K562 (cell line): Measurements from ENCODE around the gene ALOX5. TPM values are rescaled to one million over a fixed set of nuclear protein-coding genes. Genes with fewer than 3 reads are reported as not detected.

ENCODE experiments used
- ARHGAP35 ChIP-seq: fragments of 450-650 bp; IDR thresholded peaks from 2 replicates; pipeline ENCODE4 v1.6.1; 2018; ENCODE audit not compliant: partially characterized antibody
- ATF7 ChIP-seq: fragments of 450-650 bp; IDR thresholded peaks from 2 replicates; pipeline ENCODE4 v1.7.1; 2014; ENCODE audit warnings: mild to moderate bottlenecking, moderate library complexity
- CBFA2T2 ChIP-seq: fragments of 450-650 bp; conservative IDR thresholded peaks from 2 replicates; pipeline ENCODE4 v1.6.1; 2017; ENCODE audit warnings: mild to moderate bottlenecking
- DACH1 ChIP-seq: fragments of 450-650 bp; IDR thresholded peaks from 2 replicates; pipeline ENCODE4 v1.6.1; 2018; ENCODE audit not compliant: partially characterized antibody
- DEAF1 ChIP-seq: fragments of 450-650 bp; formaldehyde crosslinking; IDR thresholded peaks from 2 replicates; pipeline ENCODE4 v1.4.0; 2020; ENCODE audit warnings: mild to moderate bottlenecking, moderate library complexity
- FOXA3 ChIP-seq, 2 experiments: fragments of 450-650 bp in 1 of 2; sonication (generic) in 1 of 2; formaldehyde crosslinking; IDR thresholded peaks in 1 of 2; conservative IDR thresholded peaks in 1 of 2; 2 replicates each; pipeline versions ENCODE4 v1.4.0 to v1.8.0; 2020 to 2022; ENCODE audit warnings: mild to moderate bottlenecking in 2 of 2, missing genetic modification reagents in 1 of 2
- GATAD2B ChIP-seq: fragments of 450-650 bp; IDR thresholded peaks from 2 replicates; pipeline ENCODE4 v1.6.1; 2017; ENCODE audit warnings: mild to moderate bottlenecking, borderline replicate concordance
- GTF2F1 ChIP-seq: IDR thresholded peaks from 2 replicates; pipeline ENCODE4 v1.6.1; 2011; ENCODE audit warnings: low read depth, low read length, improper control_type of control experiment
- KAT2B ChIP-seq: IDR thresholded peaks from one replicate; pipeline ENCODE4 v1.6.1; 2012; ENCODE audit warnings: low read depth, mild to moderate bottlenecking, control low read depth, inconsistent platforms, low read length, moderate library complexity
- MCM7 ChIP-seq, 2 experiments: fragments of 450-650 bp; IDR thresholded peaks; 2 replicates each; pipeline ENCODE4 v1.6.1; 2016 to 2018
- MTF1 ChIP-seq: fragments of 250-450 bp; sonication (Bioruptor Pico); IDR thresholded peaks from 2 replicates; pipeline ENCODE4 v1.9.0; 2021; ENCODE audit warnings: moderate library complexity, mild to moderate bottlenecking, inconsistent platforms, borderline replicate concordance
- PCBP1 ChIP-seq: fragments of 200-400 bp; formaldehyde crosslinking; IDR thresholded peaks from 2 replicates; pipeline ENCODE4 v1.6.1; 2018; ENCODE audit warnings: mild to moderate bottlenecking, low read depth, low read length; ENCODE audit not compliant: poor library complexity, severe bottlenecking
- POLR2A ChIP-seq: fragments of 450-650 bp; conservative IDR thresholded peaks from 2 replicates; pipeline ENCODE4 v1.6.1; 2016
- RBM14 ChIP-seq: fragments of 200-400 bp; formaldehyde crosslinking; IDR thresholded peaks from 2 replicates; pipeline ENCODE4 v1.6.1; 2018; ENCODE audit warnings: low read depth, mild to moderate bottlenecking, low read length, moderate library complexity, borderline replicate concordance; ENCODE audit not compliant: insufficient read depth
- ZNF79 ChIP-seq: fragments of 250-450 bp; sonication (Bioruptor Pico); IDR thresholded peaks from 2 replicates; pipeline ENCODE4 v1.4.0; 2020; ENCODE audit warnings: low read depth, mild to moderate bottlenecking, moderate library complexity
- polyA plus RNA-seq, 8 experiments: library from polyadenylated mRNA; depleted of rRNA in 4 of 8; stranded (reverse) in 5 of 8; unstranded in 3 of 8; fragments of >200 nt; fragmentation: Nextera tagmentation in 2 of 8; fragmentation: Illumina TruSeq in 1 of 8; extraction: Ambion mirVana in 2 of 8; extraction: Trizol in 1 of 8; gene quantifications; 2 replicates each; pipeline versions ENCODE4 v1.2.1 to v1.2.3, GENCODE V29; 2011 to 2014; ENCODE audit warnings: inconsistent platforms in 1 of 8, missing spikeins in 1 of 8
- total RNA-seq, 7 experiments: library from RNA; depleted of rRNA in 6 of 7; stranded (reverse); fragments of >200 nt in 6 of 7; fragmentation: Illumina TruSeq in 2 of 7; extraction: Trizol in 2 of 7; gene quantifications; 2 replicates each; pipeline versions ENCODE4 v1.2.1 to v1.2.3, GENCODE V29; 2011 to 2021; ENCODE audit warnings: low replicate concordance in 1 of 7
- TF ChIP-seq, protein P1 (sequence below), 2 experiments: fragments of 450-650 bp in 1 of 2; sonication (generic) in 1 of 2; formaldehyde crosslinking in 1 of 2; IDR thresholded peaks; 2 replicates each; pipeline versions ENCODE4 v1.7.1 to v1.9.0; 2016 to 2022; ENCODE audit warnings: inconsistent platforms in 1 of 2, mild to moderate bottlenecking in 1 of 2, missing genetic modification reagents in 1 of 2
- TF ChIP-seq, protein P2 (sequence below): fragments of 250-450 bp; sonication (Bioruptor Pico); IDR thresholded peaks from 2 replicates; pipeline ENCODE4 v1.5.0; 2020; ENCODE audit warnings: mild to moderate bottlenecking, borderline replicate concordance

ALOX5 gene
- total and polyA plus RNA-seq, 9 of the 15 experiments (the other 6 are each of a cell fraction or from before 2014, with no cell fraction given): 0.10 to 2.4 (median 1.4) TPM

GRCh38 chr10:45376371-45376801, 2.4 kb downstream of the ALOX5 start (continued):
- TF ChIP-seq, protein P1, sequence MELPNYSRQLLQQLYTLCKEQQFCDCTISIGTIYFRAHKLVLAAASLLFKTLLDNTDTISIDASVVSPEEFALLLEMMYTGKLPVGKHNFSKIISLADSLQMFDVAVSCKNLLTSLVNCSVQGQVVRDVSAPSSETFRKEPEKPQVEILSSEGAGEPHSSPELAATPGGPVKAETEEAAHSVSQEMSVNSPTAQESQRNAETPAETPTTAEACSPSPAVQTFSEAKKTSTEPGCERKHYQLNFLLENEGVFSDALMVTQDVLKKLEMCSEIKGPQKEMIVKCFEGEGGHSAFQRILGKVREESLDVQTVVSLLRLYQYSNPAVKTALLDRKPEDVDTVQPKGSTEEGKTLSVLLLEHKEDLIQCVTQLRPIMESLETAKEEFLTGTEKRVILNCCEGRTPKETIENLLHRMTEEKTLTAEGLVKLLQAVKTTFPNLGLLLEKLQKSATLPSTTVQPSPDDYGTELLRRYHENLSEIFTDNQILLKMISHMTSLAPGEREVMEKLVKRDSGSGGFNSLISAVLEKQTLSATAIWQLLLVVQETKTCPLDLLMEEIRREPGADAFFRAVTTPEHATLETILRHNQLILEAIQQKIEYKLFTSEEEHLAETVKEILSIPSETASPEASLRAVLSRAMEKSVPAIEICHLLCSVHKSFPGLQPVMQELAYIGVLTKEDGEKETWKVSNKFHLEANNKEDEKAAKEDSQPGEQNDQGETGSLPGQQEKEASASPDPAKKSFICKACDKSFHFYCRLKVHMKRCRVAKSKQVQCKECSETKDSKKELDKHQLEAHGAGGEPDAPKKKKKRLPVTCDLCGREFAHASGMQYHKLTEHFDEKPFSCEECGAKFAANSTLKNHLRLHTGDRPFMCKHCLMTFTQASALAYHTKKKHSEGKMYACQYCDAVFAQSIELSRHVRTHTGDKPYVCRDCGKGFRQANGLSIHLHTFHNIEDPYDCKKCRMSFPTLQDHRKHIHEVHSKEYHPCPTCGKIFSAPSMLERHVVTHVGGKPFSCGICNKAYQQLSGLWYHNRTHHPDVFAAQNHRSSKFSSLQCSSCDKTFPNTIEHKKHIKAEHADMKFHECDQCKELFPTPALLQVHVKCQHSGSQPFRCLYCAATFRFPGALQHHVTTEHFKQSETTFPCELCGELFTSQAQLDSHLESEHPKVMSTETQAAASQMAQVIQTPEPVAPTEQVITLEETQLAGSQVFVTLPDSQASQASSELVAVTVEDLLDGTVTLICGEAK (IDR thresholded peaks at IDR 0.05): no peak
- TF ChIP-seq, protein P1 (CRISPR knock-in tag; IDR thresholded peaks at IDR 0.05): no peak
- TF ChIP-seq MCM7 (IDR thresholded peaks at IDR 0.05): no peak
- no peak for TF ChIP-seq POLR2A
- no peak for TF ChIP-seq MTF1 (CRISPR knock-in tag)
- TF ChIP-seq CBFA2T2: no peak
- no peak for TF ChIP-seq FOXA3 (CRISPR knock-in tag; conservative IDR thresholded peaks at IDR 0.05 in 1 of 2, IDR thresholded peaks at IDR 0.05 in 1 of 2)
- TF ChIP-seq, protein P2, sequence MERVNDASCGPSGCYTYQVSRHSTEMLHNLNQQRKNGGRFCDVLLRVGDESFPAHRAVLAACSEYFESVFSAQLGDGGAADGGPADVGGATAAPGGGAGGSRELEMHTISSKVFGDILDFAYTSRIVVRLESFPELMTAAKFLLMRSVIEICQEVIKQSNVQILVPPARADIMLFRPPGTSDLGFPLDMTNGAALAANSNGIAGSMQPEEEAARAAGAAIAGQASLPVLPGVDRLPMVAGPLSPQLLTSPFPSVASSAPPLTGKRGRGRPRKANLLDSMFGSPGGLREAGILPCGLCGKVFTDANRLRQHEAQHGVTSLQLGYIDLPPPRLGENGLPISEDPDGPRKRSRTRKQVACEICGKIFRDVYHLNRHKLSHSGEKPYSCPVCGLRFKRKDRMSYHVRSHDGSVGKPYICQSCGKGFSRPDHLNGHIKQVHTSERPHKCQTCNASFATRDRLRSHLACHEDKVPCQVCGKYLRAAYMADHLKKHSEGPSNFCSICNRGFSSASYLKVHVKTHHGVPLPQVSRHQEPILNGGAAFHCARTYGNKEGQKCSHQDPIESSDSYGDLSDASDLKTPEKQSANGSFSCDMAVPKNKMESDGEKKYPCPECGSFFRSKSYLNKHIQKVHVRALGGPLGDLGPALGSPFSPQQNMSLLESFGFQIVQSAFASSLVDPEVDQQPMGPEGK: no peak
- no peak for TF ChIP-seq GTF2F1
- TF ChIP-seq GATAD2B: no peak
- TF ChIP-seq ATF7: peak; percentile 76
- TF ChIP-seq ARHGAP35: no peak
- TF ChIP-seq ZNF79 (CRISPR knock-in tag): no peak
- TF ChIP-seq RBM14: no peak
- no peak for TF ChIP-seq KAT2B
- no peak for TF ChIP-seq DEAF1 (CRISPR knock-in tag)
- no peak for TF ChIP-seq PCBP1
- no peak for TF ChIP-seq DACH1
